GM10266 (cell line): Measurements from ENCODE around the gene MYOM3.

Source experiments
- DNase-seq: peaks from one replicate; pipeline ENCODE4 v3.0.0; 2012; ENCODE audit errors: extremely low spot score
- TF ChIP-seq, protein P1 (sequence below): IDR thresholded peaks from 2 replicates; pipeline ENCODE4 v1.5.1; 2012; ENCODE audit warnings: mild to moderate bottlenecking, low read depth; ENCODE audit not compliant: control insufficient read depth, insufficient read depth; ENCODE audit errors: missing control alignments

The MYOM3 gene

GRCh38 chr1:24147194-24147593, 35.3 kb upstream of the MYOM3 start:
- DNase-seq, result no peak
- TF ChIP-seq, protein P1, sequence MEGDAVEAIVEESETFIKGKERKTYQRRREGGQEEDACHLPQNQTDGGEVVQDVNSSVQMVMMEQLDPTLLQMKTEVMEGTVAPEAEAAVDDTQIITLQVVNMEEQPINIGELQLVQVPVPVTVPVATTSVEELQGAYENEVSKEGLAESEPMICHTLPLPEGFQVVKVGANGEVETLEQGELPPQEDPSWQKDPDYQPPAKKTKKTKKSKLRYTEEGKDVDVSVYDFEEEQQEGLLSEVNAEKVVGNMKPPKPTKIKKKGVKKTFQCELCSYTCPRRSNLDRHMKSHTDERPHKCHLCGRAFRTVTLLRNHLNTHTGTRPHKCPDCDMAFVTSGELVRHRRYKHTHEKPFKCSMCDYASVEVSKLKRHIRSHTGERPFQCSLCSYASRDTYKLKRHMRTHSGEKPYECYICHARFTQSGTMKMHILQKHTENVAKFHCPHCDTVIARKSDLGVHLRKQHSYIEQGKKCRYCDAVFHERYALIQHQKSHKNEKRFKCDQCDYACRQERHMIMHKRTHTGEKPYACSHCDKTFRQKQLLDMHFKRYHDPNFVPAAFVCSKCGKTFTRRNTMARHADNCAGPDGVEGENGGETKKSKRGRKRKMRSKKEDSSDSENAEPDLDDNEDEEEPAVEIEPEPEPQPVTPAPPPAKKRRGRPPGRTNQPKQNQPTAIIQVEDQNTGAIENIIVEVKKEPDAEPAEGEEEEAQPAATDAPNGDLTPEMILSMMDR, result no peak

DNA sequence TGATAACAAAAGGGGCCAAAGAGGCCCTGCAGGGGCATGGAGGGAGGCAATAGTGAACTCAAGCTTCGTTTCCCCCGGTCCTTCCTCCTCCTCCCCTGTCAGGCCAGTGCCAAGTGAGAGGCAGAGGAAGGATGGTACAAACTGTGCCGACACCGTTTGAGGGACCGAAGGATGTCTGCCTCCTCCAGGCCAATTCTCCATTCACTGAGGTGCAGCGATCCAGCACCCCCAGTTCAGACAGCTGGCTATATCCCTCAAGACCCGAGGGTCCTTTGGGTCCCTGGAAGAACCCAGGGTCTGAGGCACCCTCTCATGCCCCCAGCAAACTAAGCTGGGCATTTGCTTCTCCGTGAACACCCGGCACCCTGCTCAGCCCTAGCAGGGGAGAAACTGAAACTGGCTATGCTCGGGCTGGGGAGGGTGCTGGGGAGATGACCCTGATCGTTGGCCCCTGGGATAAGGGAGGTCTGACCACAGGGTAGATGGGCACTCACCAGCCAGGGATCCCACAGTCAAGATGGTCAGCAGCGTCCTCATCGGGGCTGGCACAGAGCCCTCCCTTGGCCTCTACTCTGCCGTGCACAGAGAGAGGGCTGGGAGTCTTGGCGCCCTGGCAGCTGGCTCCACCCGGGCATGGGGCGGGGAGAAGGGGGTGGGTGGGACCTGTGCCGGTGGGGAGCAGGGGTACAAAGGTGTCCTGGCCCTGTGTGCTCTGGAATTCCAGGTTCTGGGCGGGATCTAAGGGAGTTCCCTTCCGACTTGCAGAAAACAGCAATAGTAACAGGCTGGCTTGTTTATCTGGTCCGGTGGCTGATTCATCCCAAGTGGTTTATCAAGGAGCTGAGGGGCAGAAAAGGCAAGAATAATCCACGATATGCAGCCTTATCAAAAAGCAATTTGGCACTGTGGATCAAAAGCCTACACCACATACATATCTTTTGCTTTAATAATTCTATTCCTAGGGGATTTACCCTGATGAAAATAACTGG, 30.9 kb upstream of the MYOM3 start, which contains the start of gene IL22RA1:
Gene IL22RA1, minus strand, starts transcription at position 595 of the 989 bp plus-strand sequence. Its CDS starts 58 bp downstream, at position 537.
- DNase-seq, result no peak

GRCh38 chr1:24141311-24141997, 29.5 kb upstream of the MYOM3 start:
- no peak for DNase-seq
- TF ChIP-seq, protein P1, result no peak

More for the DNA sequence above, 30.9 kb upstream of the MYOM3 start, which contains the start of gene IL22RA1:
- TF ChIP-seq, protein P1, result no peak

DNA sequence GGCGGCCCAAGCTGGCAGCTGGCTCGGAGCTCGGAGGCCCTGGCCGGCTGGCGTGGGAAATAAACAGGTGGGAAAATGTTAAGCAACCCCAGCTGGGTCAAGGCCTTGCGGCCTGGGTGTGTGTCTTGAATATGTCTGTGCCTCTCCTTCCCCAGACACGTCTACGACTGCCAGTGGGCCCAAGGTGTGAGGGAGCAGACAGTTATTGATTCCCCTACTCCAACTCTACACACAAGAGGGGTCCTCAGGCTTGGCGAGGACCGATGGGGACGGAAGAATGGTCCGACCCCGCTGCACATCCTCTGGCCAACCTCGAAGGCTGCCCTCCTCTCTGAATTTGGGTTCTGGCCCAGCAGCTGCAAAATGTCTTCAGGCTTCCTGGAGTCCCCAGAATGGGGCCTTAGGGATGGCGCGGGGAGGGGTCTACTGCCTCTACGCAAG, 28.8 kb upstream of the MYOM3 start:
- TF ChIP-seq, protein P1, result no peak
- DNase-seq, result no peak

GRCh38 chr1:24139841-24140425, 28.0 kb upstream of the MYOM3 start:
- DNase-seq, result no peak
- TF ChIP-seq, protein P1, result no peak

- DNase-seq, result no peak
- TF ChIP-seq, protein P1, result no peak
Measured at GRCh38 chr1:24139222-24139489, 27.2 kb upstream of the MYOM3 start.
